HFF-Myc (cell line): ENCODE measurements around the gene UBE4B.
"Not testable (repeated sequence)": the region's sequence is repeated elsewhere in the genome, so short reads cannot be mapped to it uniquely, and the experiment has no call there.

Experiments used
- DNase-seq: peaks from one replicate; pipeline ENCODE4 v3.0.0-alpha.2; 2011; ENCODE audit warnings: low read depth; ENCODE audit errors: extremely low read depth
- H3K4me3 ChIP-seq: replicated peaks from 2 replicates; pipeline ENCODE4 v1.5.1; 2011; ENCODE audit warnings: low read depth, mild to moderate bottlenecking, control low read depth, low read length
- TF ChIP-seq, protein P1 (sequence below): IDR thresholded peaks from 2 replicates; pipeline ENCODE4 v1.5.1; 2012; ENCODE audit warnings: mild to moderate bottlenecking, low read depth, low read length, control low read depth; ENCODE audit errors: missing control alignments

Gene UBE4B

DNA sequence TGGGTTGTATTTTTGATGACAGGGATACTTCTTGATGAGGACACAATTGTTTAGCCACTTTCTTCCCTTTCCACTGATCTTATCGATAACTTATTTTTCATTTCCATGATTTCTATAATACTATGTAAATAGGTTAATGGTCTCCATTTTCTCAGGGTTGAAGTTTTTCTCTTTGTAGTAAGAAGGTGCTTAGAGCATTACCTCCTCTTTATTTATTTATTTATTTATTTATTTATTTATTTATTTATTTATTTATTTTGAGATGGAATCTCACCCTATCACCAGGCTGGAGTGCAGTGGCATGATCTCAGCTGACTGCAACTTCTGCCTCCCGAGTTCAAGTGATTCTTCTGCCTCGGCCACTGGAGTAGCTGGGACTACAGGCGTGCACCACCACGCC is 70.4 kb downstream of the UBE4B start:
- TF ChIP-seq, protein P1, sequence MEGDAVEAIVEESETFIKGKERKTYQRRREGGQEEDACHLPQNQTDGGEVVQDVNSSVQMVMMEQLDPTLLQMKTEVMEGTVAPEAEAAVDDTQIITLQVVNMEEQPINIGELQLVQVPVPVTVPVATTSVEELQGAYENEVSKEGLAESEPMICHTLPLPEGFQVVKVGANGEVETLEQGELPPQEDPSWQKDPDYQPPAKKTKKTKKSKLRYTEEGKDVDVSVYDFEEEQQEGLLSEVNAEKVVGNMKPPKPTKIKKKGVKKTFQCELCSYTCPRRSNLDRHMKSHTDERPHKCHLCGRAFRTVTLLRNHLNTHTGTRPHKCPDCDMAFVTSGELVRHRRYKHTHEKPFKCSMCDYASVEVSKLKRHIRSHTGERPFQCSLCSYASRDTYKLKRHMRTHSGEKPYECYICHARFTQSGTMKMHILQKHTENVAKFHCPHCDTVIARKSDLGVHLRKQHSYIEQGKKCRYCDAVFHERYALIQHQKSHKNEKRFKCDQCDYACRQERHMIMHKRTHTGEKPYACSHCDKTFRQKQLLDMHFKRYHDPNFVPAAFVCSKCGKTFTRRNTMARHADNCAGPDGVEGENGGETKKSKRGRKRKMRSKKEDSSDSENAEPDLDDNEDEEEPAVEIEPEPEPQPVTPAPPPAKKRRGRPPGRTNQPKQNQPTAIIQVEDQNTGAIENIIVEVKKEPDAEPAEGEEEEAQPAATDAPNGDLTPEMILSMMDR, result no peak
- no peak for DNase-seq
- no peak overlapping the region for H3K4me3 ChIP-seq

DNA sequence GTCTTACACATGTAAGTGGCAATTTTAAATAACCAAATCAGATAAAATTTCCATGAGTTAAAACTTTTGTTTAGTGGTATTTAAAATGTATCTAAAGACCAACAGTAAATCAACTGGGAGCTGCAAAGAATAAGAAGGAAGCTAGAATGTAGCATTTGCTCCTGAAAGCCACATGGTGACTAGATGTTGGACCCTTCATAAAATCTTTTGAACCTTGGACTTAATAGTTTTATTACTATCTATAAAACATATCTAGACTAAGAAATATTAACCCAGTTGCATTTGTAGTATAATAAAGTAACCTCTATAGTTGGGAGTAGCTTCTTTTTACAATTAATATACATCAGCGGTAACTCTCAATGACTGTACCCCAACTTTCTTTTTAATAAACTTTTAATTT is 72.1 kb downstream of the UBE4B start:
- TF ChIP-seq, protein P1, result no peak
- H3K4me3 ChIP-seq, result no peak overlapping the region
- DNase-seq, result no peak

DNA sequence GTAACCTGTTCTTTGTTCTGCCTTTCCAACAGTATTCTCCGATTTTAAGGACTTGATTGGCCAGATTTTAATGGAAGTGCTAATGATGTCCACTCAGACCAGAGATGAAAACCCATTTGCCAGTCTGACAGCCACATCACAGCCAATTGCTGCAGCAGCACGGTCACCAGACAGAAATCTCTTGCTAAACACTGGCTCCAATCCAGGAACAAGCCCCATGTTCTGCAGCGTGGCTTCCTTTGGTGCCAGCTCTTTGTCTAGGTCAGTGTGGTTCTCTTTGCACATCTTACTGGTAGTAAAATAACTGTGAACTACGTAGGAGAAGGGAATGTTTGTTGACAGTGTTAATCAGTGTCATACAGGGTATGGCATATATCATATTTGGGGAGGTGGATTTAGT is 72.7 kb downstream of the UBE4B start:
- H3K4me3 ChIP-seq, result no peak overlapping the region
- no peak for DNase-seq

DNA sequence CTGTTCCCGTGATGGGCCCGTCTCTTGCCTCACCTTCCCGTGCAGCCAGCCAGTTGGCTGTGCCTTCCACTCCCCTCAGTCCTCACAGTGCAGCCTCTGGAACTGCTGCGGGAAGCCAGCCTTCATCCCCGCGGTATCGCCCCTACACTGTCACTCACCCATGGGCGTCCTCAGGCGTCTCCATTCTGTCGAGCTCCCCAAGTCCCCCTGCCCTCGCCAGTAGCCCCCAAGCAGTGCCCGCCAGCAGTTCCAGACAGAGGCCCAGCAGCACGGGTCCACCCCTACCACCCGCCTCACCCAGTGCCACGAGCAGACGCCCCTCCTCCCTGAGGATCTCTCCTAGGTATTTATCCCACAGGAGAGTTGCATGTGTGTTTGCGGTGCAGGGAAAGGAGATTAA is 73.5 kb downstream of the UBE4B start:
- H3K4me3 ChIP-seq, result no peak overlapping the region
- TF ChIP-seq, protein P1, result no peak
- no peak for DNase-seq

More for the DNA sequence above, 72.7 kb downstream of the UBE4B start:
- TF ChIP-seq, protein P1, result no peak

DNA sequence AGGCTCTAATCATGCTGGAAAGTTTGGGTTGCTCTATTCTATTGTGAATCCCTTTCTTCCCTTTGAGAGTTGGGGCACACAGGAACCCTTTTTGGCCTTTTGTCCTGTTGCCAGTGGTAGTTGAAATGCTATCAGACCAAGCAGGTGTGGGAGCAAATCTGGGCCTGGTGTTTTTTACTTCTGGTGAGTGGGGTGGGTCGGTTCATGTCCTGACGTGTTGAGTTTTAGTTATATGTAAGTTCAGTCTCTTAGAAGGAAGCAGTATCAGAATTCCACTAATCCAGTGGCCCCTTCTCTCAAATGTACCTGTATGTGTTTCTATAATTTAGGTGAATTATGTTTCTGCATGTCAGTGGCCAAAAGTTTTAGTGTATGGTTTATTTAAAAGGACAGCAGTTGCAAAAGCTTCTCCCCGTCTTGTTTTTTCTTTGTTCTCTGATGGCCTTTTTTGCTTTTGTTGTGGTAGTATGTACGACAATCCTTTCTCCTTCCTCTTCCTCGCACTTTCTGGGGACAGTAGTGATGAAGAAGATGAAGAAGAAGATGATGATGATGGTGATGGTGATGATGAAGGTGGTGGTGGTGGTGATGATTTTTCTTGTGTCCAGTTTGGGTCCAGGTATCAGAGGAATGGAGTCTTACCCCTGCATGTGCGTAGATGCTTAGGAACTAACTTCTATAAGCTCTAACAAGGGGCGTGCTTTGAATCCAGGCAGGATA is 74.2 kb downstream of the UBE4B start:
- no peak overlapping the region for H3K4me3 ChIP-seq
- DNase-seq, result no peak
- TF ChIP-seq, protein P1, result no peak

DNA sequence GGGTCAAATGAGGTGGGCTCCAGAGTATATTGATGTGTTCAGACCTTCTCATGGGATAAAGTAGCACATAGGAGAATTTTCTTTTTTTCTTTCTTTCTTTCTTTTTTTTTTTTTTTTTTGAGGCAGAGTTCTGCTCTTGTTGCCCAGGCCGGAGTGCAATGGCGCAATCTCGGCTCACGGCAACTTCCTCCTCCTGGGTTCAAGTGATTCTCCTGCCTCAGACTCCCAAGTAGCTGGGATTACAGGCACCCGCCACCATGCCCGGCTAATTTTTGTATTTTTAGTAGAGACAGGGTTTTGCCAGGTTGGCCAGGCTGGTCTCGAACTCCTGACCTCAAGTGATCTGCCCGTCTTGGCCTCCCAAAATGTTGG is 74.7 kb downstream of the UBE4B start:
- not testable (repeated sequence) for DNase-seq, H3K4me3 ChIP-seq

DNA sequence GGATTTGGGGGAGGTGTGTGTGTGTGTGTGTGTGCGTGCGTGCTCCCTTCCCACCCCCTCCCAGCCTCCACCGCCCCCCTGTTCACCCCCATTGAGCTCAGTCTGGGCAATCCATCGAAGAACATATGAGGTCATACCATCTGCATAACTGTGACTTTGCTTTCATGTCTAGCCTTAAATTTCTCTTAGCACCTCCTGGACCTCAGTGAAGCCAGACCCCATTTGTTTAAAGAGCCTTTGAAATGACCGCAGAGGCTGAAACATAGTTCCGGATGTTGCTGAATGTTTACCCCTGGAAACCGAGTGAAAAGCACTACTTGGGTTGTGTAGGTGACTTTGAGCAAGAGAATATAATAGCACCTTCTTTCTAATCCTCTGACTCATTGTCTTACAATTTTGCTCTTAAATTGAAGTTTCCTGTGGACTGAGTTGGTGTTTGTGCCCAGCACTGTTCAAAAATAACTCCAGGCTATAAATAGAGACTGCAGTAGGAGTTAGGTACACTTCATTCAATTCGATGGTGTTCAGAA is 75.4 kb downstream of the UBE4B start:
- no peak overlapping the region for H3K4me3 ChIP-seq
- TF ChIP-seq, protein P1, result no peak
- DNase-seq, result peak; percentile 83
